ENCODE measurements around the gene TAF1C. TPM values are rescaled to one million over a fixed set of nuclear protein-coding genes. Genes with fewer than 3 reads are reported as not detected.
A peak's percentile ranks its signal among the peaks of the same experiment; 100 is the strongest.

Gene TAF1C
- total and polyA plus RNA-seq, 9 of the 15 experiments (the other 6 are each of a cell fraction or from before 2014, with no cell fraction given) = 1.5 to 74.8 (median 21.0) TPM

GRCh38 chr16:84138824-84139627, 47.8 kb downstream of the TAF1C start (continued):
- TF ChIP-seq ZBTB40 (IDR thresholded peaks at IDR 0.05) (peak; percentile 60; the same call in 1 of the 2 replicates), ZBTB40 (CRISPR knock-in tag; IDR thresholded peaks at IDR 0.05) (no peak), NFRKB (IDR thresholded peaks at IDR 0.05; ENCODE audit: low read depth) (peak; percentile 96; the same call in 1 of the 2 replicates), MED1 (CRISPR knock-in tag; IDR thresholded peaks at IDR 0.05; ENCODE audit: borderline replicate concordance) (no peak), FOXK2 (conservative IDR thresholded peaks at IDR 0.05 in 1 of 2, IDR thresholded peaks at IDR 0.05 in 1 of 2; ENCODE audit: low read depth in 2 of 2) (peak; percentile 23 to 80; a peak in 3 of 4 replicates), ATF3 (IDR thresholded peaks at IDR 0.05) (peak; percentile 93), ATF3 (CRISPR knock-in tag; conservative IDR thresholded peaks at IDR 0.05) (no peak; the same call in 1 of the 2 replicates), JUNB (CRISPR knock-in tag; conservative IDR thresholded peaks at IDR 0.05) (no peak), CHCHD3 (CRISPR knock-in tag; IDR thresholded peaks at IDR 0.05) (no peak), U2AF1 (optimal IDR thresholded peaks at IDR 0.05; ENCODE audit: low read depth, low read length) (no peak), E2F5 (CRISPR knock-in tag; IDR thresholded peaks at IDR 0.05) (no peak), CHD2 (IDR thresholded peaks at IDR 0.05; ENCODE audit: low read depth, low read length) (no peak), ZEB2 (IDR thresholded peaks at IDR 0.05) (peak; percentile 99), MIER1 (IDR thresholded peaks at IDR 0.05; ENCODE audit: low read depth) (0 out of 2 replicates have a peak, but pooled peaks have one; percentile 31), TAL1 (IDR thresholded peaks at IDR 0.05) (peak; percentile 45; the same call in 1 of the 2 replicates), ZNF511 (CRISPR knock-in tag; IDR thresholded peaks at IDR 0.05) (no peak), GTF2F1 (IDR thresholded peaks at IDR 0.05; ENCODE audit: low read depth, low read length) (no peak), ZC3H11A (IDR thresholded peaks at IDR 0.05; ENCODE audit: low read depth, low read length) (no peak)
